ENCODE results near the gene PAXIP1.
A peak's percentile ranks its signal among the peaks of the same experiment; 100 is the strongest.

Gene PAXIP1

DNA sequence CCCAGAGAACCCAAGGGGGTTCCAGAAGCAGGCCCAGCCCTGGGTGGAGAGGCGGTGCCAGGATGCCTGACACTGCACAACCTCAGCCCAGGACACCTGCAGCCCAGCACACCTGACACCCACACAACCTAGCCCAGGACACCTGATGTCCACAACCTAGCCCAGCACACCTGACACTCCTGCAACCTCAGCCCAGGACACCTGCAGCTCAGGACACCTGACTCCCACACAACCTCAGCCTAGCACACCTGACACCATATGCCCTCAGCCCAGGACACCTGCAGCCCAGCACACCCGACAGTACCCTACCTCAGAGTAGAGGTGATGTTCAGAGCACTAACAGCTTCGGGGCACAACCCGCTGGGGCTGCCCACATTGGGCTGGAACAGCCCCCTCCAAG lies 87.3 kb downstream of the PAXIP1 start:
- Histone ChIP-seq H3K27me3 (ENCODE audit: control insufficient read depth, low read length) (peaks cover 18% of the 10 kb centered on the region), H3K4me1 (ENCODE audit: control insufficient read depth, low read length) (0 out of 2 replicates have a peak, but pooled peaks cover 3% of the 10 kb centered on the region), H4K20me1 (ENCODE audit: control insufficient read depth, insufficient read depth, low read depth, low read length) (no peaks in the 10 kb centered on the region), H3K9me3 (ENCODE audit: control insufficient read depth, insufficient read depth, low read length) (no peaks in the 10 kb centered on the region), H3F3A (ENCODE audit: control insufficient read depth, insufficient read depth) (no peaks in the 10 kb centered on the region), H3K9me2 (replicated peaks; ENCODE audit: control insufficient read depth, low read length) (no peaks in the 10 kb centered on the region), H3K36me3 (ENCODE audit: control insufficient read depth, low read length) (no peaks in the 10 kb centered on the region), H3K27ac (ENCODE audit: low read depth, low read length) (no peak overlapping the region), H3K4me2 (ENCODE audit: low read length) (no peak overlapping the region), H3K79me2 (ENCODE audit: control insufficient read depth, low read length) (no peaks in the 10 kb centered on the region), H3K4me3 (ENCODE audit: low read length) (no peak overlapping the region)
- TF ChIP-seq, protein P1, sequence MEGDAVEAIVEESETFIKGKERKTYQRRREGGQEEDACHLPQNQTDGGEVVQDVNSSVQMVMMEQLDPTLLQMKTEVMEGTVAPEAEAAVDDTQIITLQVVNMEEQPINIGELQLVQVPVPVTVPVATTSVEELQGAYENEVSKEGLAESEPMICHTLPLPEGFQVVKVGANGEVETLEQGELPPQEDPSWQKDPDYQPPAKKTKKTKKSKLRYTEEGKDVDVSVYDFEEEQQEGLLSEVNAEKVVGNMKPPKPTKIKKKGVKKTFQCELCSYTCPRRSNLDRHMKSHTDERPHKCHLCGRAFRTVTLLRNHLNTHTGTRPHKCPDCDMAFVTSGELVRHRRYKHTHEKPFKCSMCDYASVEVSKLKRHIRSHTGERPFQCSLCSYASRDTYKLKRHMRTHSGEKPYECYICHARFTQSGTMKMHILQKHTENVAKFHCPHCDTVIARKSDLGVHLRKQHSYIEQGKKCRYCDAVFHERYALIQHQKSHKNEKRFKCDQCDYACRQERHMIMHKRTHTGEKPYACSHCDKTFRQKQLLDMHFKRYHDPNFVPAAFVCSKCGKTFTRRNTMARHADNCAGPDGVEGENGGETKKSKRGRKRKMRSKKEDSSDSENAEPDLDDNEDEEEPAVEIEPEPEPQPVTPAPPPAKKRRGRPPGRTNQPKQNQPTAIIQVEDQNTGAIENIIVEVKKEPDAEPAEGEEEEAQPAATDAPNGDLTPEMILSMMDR (IDR thresholded peaks at IDR 0.05; ENCODE audit: low read depth, low read length, poor library complexity, severe bottlenecking), result no peak
- TF ChIP-seq EZH2phosphoT487 (IDR thresholded peaks at IDR 0.05; ENCODE audit: borderline replicate concordance, low read length), result no peak

DNA sequence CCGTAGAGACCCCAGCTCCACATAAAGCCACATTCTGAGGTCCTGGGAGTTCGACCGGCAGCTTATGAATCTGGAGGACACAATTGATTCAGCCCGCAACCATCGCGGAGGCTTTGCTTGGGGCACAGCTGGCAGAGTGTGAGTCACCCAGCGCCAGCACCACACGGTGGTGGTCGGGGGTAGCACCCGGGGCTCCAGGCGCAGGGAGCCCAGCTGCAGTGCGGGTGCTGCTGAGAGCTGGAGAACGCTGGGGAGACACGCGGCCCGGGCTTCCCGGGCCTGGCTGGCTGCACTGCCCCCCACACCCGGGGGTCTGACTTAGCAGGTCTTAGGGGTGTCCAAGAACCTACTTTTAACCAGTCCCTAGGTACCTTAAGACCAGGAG lies 87.9 kb downstream of the PAXIP1 start:
- Histone ChIP-seq H3K27me3 (ENCODE audit: control insufficient read depth, low read length) (peaks cover 18% of the 10 kb centered on the region), H4K20me1 (ENCODE audit: control insufficient read depth, insufficient read depth, low read depth, low read length) (no peaks in the 10 kb centered on the region), H3K4me2 (ENCODE audit: low read length) (no peak overlapping the region), H3F3A (ENCODE audit: control insufficient read depth, insufficient read depth) (no peaks in the 10 kb centered on the region), H3K79me2 (ENCODE audit: control insufficient read depth, low read length) (no peaks in the 10 kb centered on the region), H3K9me2 (replicated peaks; ENCODE audit: control insufficient read depth, low read length) (no peaks in the 10 kb centered on the region), H3K9me3 (ENCODE audit: control insufficient read depth, insufficient read depth, low read length) (no peaks in the 10 kb centered on the region), H3K4me3 (ENCODE audit: low read length) (no peak overlapping the region), H3K27ac (ENCODE audit: low read depth, low read length) (no peak overlapping the region), H3K36me3 (ENCODE audit: control insufficient read depth, low read length) (no peaks in the 10 kb centered on the region), H3K4me1 (ENCODE audit: control insufficient read depth, low read length) (0 out of 2 replicates have a peak, but pooled peaks cover 3% of the 10 kb centered on the region)
- no peak for TF ChIP-seq EZH2phosphoT487 (IDR thresholded peaks at IDR 0.05; ENCODE audit: borderline replicate concordance, low read length)
- TF ChIP-seq, protein P1 (IDR thresholded peaks at IDR 0.05; ENCODE audit: low read depth, low read length, poor library complexity, severe bottlenecking), result peak; percentile 13

DNA sequence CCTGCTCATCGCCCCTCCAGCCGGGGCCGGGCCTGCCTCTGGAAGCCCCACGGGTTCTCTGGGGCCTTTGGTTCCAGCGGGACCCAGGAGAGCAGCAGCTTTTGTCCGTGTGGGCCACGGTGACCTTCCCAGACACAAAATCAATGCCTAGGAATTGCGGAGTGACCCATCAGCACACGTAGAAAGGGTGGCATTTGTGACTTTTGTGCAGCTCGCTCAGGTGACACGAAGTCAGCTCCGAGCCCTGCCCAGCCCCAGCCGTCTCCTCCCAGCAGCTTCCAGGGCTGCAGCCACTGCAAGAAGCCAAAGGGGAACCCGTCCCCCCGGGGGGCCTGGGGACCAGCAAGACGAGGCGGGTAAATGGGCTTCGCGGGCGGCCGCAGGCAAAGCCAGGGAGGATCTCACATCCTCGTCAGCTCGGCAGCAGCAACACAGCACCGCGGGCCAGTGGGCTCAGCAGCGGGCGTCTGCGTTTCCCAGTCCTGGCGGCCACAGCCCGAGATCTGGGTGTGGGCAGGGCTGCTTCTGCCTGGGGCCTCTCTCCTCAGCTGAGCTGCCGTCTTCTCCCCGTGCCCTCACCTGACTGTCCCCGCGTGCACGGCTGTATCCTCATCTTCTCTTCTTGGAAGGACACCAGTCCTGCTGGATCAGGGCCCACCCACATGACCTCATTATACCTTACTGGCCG lies 88.5 kb downstream of the PAXIP1 start:
- H3K27ac ChIP-seq (ENCODE audit: low read depth, low read length), result no peak overlapping the region
- TF ChIP-seq, protein P1 (IDR thresholded peaks at IDR 0.05; ENCODE audit: low read depth, low read length, poor library complexity, severe bottlenecking), result no peak
- TF ChIP-seq EZH2phosphoT487 (IDR thresholded peaks at IDR 0.05; ENCODE audit: borderline replicate concordance, low read length), result no peak
- no peaks in the 10 kb centered on the region for H3K9me2 ChIP-seq (replicated peaks; ENCODE audit: control insufficient read depth, low read length)
- H3F3A ChIP-seq (ENCODE audit: control insufficient read depth, insufficient read depth), result no peaks in the 10 kb centered on the region
- no peaks in the 10 kb centered on the region for H3K36me3 ChIP-seq (ENCODE audit: control insufficient read depth, low read length)
- H3K79me2 ChIP-seq (ENCODE audit: control insufficient read depth, low read length), result no peaks in the 10 kb centered on the region
- H4K20me1 ChIP-seq (ENCODE audit: control insufficient read depth, insufficient read depth, low read depth, low read length), result no peaks in the 10 kb centered on the region
- H3K9me3 ChIP-seq (ENCODE audit: control insufficient read depth, insufficient read depth, low read length), result no peaks in the 10 kb centered on the region
- H3K4me1 ChIP-seq (ENCODE audit: control insufficient read depth, low read length), result 0 out of 2 replicates have a peak, but pooled peaks cover 3% of the 10 kb centered on the region
- peak overlapping the region; percentile 43; the same call in 1 of the 2 replicates for H3K4me2 ChIP-seq (ENCODE audit: low read length)
- peaks cover 18% of the 10 kb centered on the region for H3K27me3 ChIP-seq (ENCODE audit: control insufficient read depth, low read length)
- no peak overlapping the region for H3K4me3 ChIP-seq (ENCODE audit: low read length)
